Measurements from ENCODE around the gene FGR. TPM values are rescaled to one million over a fixed set of nuclear protein-coding genes. Genes with fewer than 3 reads are reported as not detected.
"Not testable (repeated sequence)": the region's sequence is repeated elsewhere in the genome, so short reads cannot be mapped to it uniquely, and the experiment has no call there.

Gene FGR
- total and polyA plus RNA-seq, 2 donors (not counting 1 experiment from before 2014, with no cell fraction given) = 57.0 to 295 TPM

DNA sequence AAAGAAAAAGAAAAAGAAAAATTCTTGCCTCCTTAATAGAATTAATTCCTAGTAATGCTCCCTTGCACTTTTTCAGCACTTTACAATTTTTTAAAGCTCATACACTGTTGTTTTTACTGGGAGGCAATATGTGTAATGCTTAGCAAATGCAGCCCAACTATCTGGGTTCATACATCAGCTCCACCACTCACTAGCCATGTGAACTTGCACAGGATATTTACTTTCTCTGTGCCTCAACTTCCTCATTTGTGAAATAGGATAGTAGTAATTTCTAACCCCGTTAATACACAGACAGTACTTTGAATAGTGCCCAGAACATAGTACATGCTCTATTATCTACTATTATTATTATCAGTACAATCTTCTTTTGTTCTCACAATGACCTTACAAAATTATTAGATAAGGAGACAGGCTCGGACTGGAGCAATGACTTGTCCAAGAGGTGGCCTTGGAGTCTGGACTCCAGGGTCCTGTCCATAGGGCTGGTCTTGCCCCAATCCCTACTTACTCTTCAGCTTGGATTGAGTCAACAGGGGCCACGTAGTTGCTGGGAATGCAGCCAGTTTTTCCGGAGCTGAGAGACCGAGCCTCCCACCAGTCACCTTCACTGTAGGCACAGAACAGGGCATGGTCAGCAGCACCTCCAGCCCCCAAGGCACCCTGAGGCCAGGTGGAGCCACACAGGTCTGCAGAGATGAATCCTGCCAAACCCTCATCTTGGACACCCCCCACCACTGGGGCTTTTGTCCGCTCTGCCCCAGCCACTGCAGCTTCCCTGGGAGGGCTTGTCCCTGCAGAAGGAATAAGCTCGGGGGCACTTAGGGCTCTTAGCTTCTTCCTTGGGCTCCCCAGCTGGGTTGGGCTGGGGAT is 13.7 kb downstream of the FGR start:
- H3K9me3 Mint-ChIP-seq (ENCODE audit: insufficient read depth) = no peaks in the 10 kb centered on the region
- Histone ChIP-seq H3K4me3 (ENCODE audit: control extremely low read depth in 1 of 5, extremely low read depth in 1 of 5, insufficient read depth in 1 of 5, low read depth in 2 of 5, low read length in 4 of 5) (no peak overlapping the region), H2AFZ (ENCODE audit: insufficient read depth, low read depth, low read length, poor library complexity, severe bottlenecking) (no peak overlapping the region), H3K9me3 (ENCODE audit: control extremely low read depth in 1 of 3, control insufficient read depth in 2 of 3, insufficient read depth in 1 of 3, low read length in 2 of 3) (no peaks in the 10 kb centered on the region), H3K9ac (ENCODE audit: low read length) (no peak overlapping the region), H3K4me1 (ENCODE audit: control insufficient read depth in 2 of 2, insufficient read depth in 2 of 2, low read length in 2 of 2) (peaks cover 59 to 84% of the 10 kb centered on the region in 2 donors), H4K20me1 (ENCODE audit: control insufficient read depth, insufficient read depth, low read length, poor library complexity, severe bottlenecking) (peaks cover 40% of the 10 kb centered on the region), H3K4me2 (replicated peaks; ENCODE audit: low read depth, low read length, poor library complexity, severe bottlenecking) (peak overlapping the region; percentile 12), H3K27me3 (replicated peaks in 1 of 4; ENCODE audit: control extremely low read depth in 1 of 4, control insufficient read depth in 3 of 4, insufficient read depth in 4 of 4, low read length in 3 of 4) (no peaks in the 10 kb centered on the region), H3K27ac (ENCODE audit: low read length in 2 of 2) (no peak overlapping the region), H3K36me3 (replicated peaks in 1 of 2; ENCODE audit: control extremely low read depth in 1 of 2, control insufficient read depth in 1 of 2, extremely low read depth in 1 of 2, insufficient read depth in 2 of 2, low read length in 1 of 2) (peaks cover 5 to 71% of the 10 kb centered on the region in 2 experiments), H3K79me2 (ENCODE audit: control insufficient read depth, insufficient read depth, low read length) (peaks cover 48% of the 10 kb centered on the region)
- peak overlapping the region; percentile 69 for H3K27ac Mint-ChIP-seq
- H3K4me1 Mint-ChIP-seq = peaks cover 42% of the 10 kb centered on the region
- TF ChIP-seq, protein P1, sequence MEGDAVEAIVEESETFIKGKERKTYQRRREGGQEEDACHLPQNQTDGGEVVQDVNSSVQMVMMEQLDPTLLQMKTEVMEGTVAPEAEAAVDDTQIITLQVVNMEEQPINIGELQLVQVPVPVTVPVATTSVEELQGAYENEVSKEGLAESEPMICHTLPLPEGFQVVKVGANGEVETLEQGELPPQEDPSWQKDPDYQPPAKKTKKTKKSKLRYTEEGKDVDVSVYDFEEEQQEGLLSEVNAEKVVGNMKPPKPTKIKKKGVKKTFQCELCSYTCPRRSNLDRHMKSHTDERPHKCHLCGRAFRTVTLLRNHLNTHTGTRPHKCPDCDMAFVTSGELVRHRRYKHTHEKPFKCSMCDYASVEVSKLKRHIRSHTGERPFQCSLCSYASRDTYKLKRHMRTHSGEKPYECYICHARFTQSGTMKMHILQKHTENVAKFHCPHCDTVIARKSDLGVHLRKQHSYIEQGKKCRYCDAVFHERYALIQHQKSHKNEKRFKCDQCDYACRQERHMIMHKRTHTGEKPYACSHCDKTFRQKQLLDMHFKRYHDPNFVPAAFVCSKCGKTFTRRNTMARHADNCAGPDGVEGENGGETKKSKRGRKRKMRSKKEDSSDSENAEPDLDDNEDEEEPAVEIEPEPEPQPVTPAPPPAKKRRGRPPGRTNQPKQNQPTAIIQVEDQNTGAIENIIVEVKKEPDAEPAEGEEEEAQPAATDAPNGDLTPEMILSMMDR (IDR thresholded peaks at IDR 0.05) = no peak
- TF ChIP-seq EZH2 (IDR thresholded peaks at IDR 0.05; ENCODE audit: borderline replicate concordance, insufficient read depth, low read depth, low read length, poor library complexity, severe bottlenecking) = no peak
- H3K4me3 Mint-ChIP-seq = no peak overlapping the region
- ChIA-PET POLR2A (interaction anchor here (0.7 to 0.9 kb wide), 3 partner anchors 17 to 318 kb away, joined by 3 to 7 read pairs (median 4); no protein-coding TSS in a partner anchor), CTCF (interaction anchor here (0.7 to 20.3 kb wide), 6 partner anchors 12 to 218 kb away, joined by 3 to 473 read pairs (median 8); no protein-coding TSS in a partner anchor)
- DNase-seq = peak; percentile 9
- intact Hi-C loops (cut with micrococcal nuclease) = no loop called here
- H3K27me3 Mint-ChIP-seq = no peaks in the 10 kb centered on the region
- 92% methylated on average over 4 of the region's 7 CpGs for WGBS (ENCODE audit: insufficient coverage)
- ATAC-seq (ENCODE audit: low read depth) = no peak

DNA sequence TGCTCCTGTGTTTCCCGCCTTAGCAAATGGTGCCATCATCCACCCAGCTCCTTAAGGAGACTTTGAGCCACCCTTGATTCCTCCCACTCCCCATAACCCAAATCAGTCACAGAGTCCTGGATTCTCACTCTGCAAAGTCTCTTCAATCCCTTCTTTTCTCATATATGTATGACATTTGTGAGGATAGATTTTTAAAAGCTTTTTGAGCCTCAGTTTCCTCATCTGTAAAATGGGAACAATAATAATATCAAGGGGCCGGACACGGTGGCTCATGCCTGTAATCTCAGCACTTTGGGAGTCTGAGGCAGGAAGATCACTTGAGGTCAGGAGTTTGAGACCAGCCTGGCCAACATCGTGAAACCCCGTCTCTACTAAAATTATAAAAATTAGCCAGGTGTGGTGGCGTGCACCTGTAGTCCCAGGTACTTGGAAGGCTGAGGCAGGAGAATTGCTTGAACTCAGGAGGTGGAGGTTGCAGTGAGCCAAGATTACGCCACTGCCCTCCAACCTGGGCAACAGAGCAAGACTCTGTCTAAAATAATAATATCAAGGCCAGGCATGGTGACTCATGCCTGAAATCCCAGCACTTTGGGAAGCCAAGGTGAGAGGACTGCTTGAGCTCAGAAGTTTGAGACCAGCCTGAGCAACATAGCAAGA is 15.1 kb downstream of the FGR start:
- H3K4me3 ChIP-seq (ENCODE audit: control extremely low read depth in 1 of 5, extremely low read depth in 1 of 5, insufficient read depth in 1 of 5, low read depth in 2 of 5, low read length in 4 of 5); H3K9me3 Mint-ChIP-seq (ENCODE audit: insufficient read depth); ATAC-seq (ENCODE audit: low read depth); H2AFZ ChIP-seq (ENCODE audit: insufficient read depth, low read depth, low read length, poor library complexity, severe bottlenecking); H3K27me3 ChIP-seq (replicated peaks in 1 of 4; ENCODE audit: control extremely low read depth in 1 of 4, control insufficient read depth in 3 of 4, insufficient read depth in 4 of 4, low read length in 3 of 4); H3K4me3 Mint-ChIP-seq; H3K9me3 ChIP-seq (ENCODE audit: control extremely low read depth in 1 of 3, control insufficient read depth in 2 of 3, insufficient read depth in 1 of 3, low read length in 2 of 3); H3K4me2 ChIP-seq (replicated peaks; ENCODE audit: low read depth, low read length, poor library complexity, severe bottlenecking); DNase-seq; H3K27me3 Mint-ChIP-seq; intact Hi-C loops (cut with micrococcal nuclease); H3K9ac ChIP-seq (ENCODE audit: low read length): not testable (repeated sequence)
- ChIA-PET CTCF (interaction anchor here (1.2 to 20.3 kb wide), 6 partner anchors 10 to 320 kb away, joined by 4 to 473 read pairs (median 11); no protein-coding TSS in a partner anchor), POLR2A (interaction anchor here (1.1 kb wide), 1 partner anchor 39 kb away, joined by 3 read pairs; no protein-coding TSS in a partner anchor)
- H3K4me1 ChIP-seq (ENCODE audit: control insufficient read depth in 2 of 2, insufficient read depth in 2 of 2, low read length in 2 of 2) = peaks cover 46 to 72% of the 10 kb centered on the region in 2 donors
- peaks cover 53% of the 10 kb centered on the region for H4K20me1 ChIP-seq (ENCODE audit: control insufficient read depth, insufficient read depth, low read length, poor library complexity, severe bottlenecking)
- peak overlapping the region in 1 of 2 donors; percentile 16 for H3K27ac ChIP-seq (ENCODE audit: low read length in 2 of 2)
- WGBS (ENCODE audit: insufficient coverage) = 100% methylated on average over 4 of the region's 7 CpGs
- H3K79me2 ChIP-seq (ENCODE audit: control insufficient read depth, insufficient read depth, low read length) = peaks cover 41% of the 10 kb centered on the region
- Mint-ChIP-seq H3K4me1 (peaks cover 40% of the 10 kb centered on the region), H3K27ac (peak overlapping the region; percentile 67)
- peaks cover 5 to 83% of the 10 kb centered on the region in 2 experiments for H3K36me3 ChIP-seq (replicated peaks in 1 of 2; ENCODE audit: control extremely low read depth in 1 of 2, control insufficient read depth in 1 of 2, extremely low read depth in 1 of 2, insufficient read depth in 2 of 2, low read length in 1 of 2)
